Ovary (tissue), 9 donors: Measurements from ENCODE around the gene AFAP1L2. TPM values are rescaled to one million over a fixed set of nuclear protein-coding genes. Genes with fewer than 3 reads are reported as not detected.
"Not testable (repeated sequence)": the region's sequence is repeated elsewhere in the genome, so short reads cannot be mapped to it uniquely, and the experiment has no call there.

Source experiments
- DNase-seq, 5 donors: peaks; one replicate each; pipeline ENCODE4 v3.0.0-alpha.2; 2019 to 2020
- H3K27ac ChIP-seq, 2 donors: fragments of 200-600 bp; one replicate each; pipeline versions ENCODE4 v1.5.1 to v1.8.0; 2019 to 2022
- H3K27me3 ChIP-seq: fragments of 200-600 bp; one replicate; pipeline ENCODE4 v1.8.0; 2022
- H3K36me3 ChIP-seq: fragments of 200-600 bp; sonication (generic); one replicate; pipeline ENCODE4 v1.5.1; 2019
- H3K4me1 ChIP-seq: one replicate; pipeline ENCODE4 v1.8.1; 2013; ENCODE audit warnings: mild to moderate bottlenecking, moderate library complexity; ENCODE audit not compliant: insufficient read depth
- H3K4me3 ChIP-seq: fragments of 200-600 bp; sonication (generic); one replicate; pipeline ENCODE4 v1.5.1; 2017
- H3K9me3 ChIP-seq, 2 donors: fragments of 200-600 bp in 1 of 2; sonication (generic) in 1 of 2; one replicate each; pipeline versions ENCODE4 v1.5.1 to v1.8.1; 2013 to 2019; ENCODE audit warnings: mild to moderate bottlenecking in 1 of 2, moderate library complexity in 1 of 2
- CTCF ChIP-seq, 3 donors: fragments of 450-650 bp in 2 of 3; fragments of 200-600 bp in 1 of 3; IDR thresholded peaks; one replicate each; pipeline versions ENCODE4 v1.5.1 to v1.8.0; 2016 to 2022; ENCODE audit warnings: antibody characterized with exemption in 3 of 3, mild to moderate bottlenecking in 1 of 3
- EP300 ChIP-seq: sonication (generic); formaldehyde crosslinking; IDR thresholded peaks from one replicate; pipeline ENCODE4 v1.6.1; 2017; ENCODE audit warnings: antibody characterized with exemption
- POLR2A ChIP-seq: fragments of 450-650 bp; IDR thresholded peaks from one replicate; pipeline ENCODE4 v1.6.1; 2017; ENCODE audit warnings: antibody characterized with exemption, mild to moderate bottlenecking, moderate library complexity
- WGBS, 3 donors: extraction: QIAGEN DNeasy Blood & Tissue Kit in 1 of 3; methylation state at CpG; one replicate each; pipeline versions ENCODE4 v1.1.5 to v1.1.7; 2013 to 2017; 5-methylcytosine and 5-hydroxymethylcytosine counted together
- intact Hi-C, 4 donors: fragments of 100-400 bp; cut with DNase I; formaldehyde crosslinking; loops; one replicate each; pipeline versions ENCODE4 v1.11.0 to v1.15.1; 2022 to 2023
- polyA plus RNA-seq, 2 donors: library from polyadenylated mRNA; stranded (reverse); fragments of 200-250 nt in 1 of 2; fragments of 350-450 nt in 1 of 2; fragmentation: Illumina TruSeq in 1 of 2; extraction: RNeasy Lipid Tissue Mini Kit (QIAGEN cat#74804) in 1 of 2; gene quantifications; one replicate each; pipeline ENCODE4 v1.2.3, GENCODE V29; 2013 to 2014
- total RNA-seq, 7 donors: library from RNA; depleted of rRNA in 2 of 7; stranded (reverse); fragments of >200 nt in 2 of 7; fragmentation: NEBNext Ultra II Directional in 3 of 7; extraction: Animal tissue kit (Norgen Biotek cat#: 25700) in 3 of 7; gene quantifications; one replicate each; pipeline versions ENCODE4 v1.1.0 to v1.2.4, GENCODE V29; 2016 to 2023
- donor health status: DM: no; HTN: no; CAD: no; lungs with moderate emphysema.
- donor health status: DM: no; HTN: no; CAD: no.
- donor health status: Bipolar disorder and iron deficiency.
- donor health status: DM: yes; HTN: yes; CAD: no.
- donor health status: DM: no; HTN: no; CAD: no.
- donor health status: DM: yes; HTN: yes; CAD: no.

The AFAP1L2 gene
- total and polyA plus RNA-seq, 9 donors, result 9.8 to 53.7 (median 23.3) TPM

- H3K9me3 ChIP-seq, result no peaks in the 10 kb centered on the region
- H3K36me3 ChIP-seq, result no peaks in the 10 kb centered on the region
- TF ChIP-seq CTCF (IDR thresholded peaks at IDR 0.05) (no peak), EP300 (no peak), POLR2A (no peak)
- H3K27me3 ChIP-seq, result no peaks in the 10 kb centered on the region
- WGBS, 3 donors, result 31 to 46% (median 46%) methylated on average over 6 of the region's 6 CpGs
- no peak overlapping the region for H3K27ac ChIP-seq
- peaks cover 9% of the 10 kb centered on the region for H3K4me1 ChIP-seq
- DNase-seq, result no peak
- intact Hi-C loops, result no loop called here
- H3K4me3 ChIP-seq, result no peak overlapping the region
Observed at GRCh38 chr10:114334301-114334700, 70.0 kb downstream of the AFAP1L2 start.

- H3K4me3 ChIP-seq, H3K36me3 ChIP-seq, H3K27me3 ChIP-seq, DNase-seq, H3K9me3 ChIP-seq, intact Hi-C loops, H3K27ac ChIP-seq, H3K4me1 ChIP-seq: not testable (repeated sequence)
- WGBS, 3 donors, result 64 to 69% (median 67%) methylated on average over 5 of the region's 5 CpGs
Observed at GRCh38 chr10:114333441-114333840, 70.9 kb downstream of the AFAP1L2 start.

- no peak for DNase-seq
- 31 to 39% (median 34%) methylated on average over 14 of the region's 14 CpGs for WGBS, 3 donors
Observed at GRCh38 chr10:114332301-114333192, 71.8 kb downstream of the AFAP1L2 start.

DNA sequence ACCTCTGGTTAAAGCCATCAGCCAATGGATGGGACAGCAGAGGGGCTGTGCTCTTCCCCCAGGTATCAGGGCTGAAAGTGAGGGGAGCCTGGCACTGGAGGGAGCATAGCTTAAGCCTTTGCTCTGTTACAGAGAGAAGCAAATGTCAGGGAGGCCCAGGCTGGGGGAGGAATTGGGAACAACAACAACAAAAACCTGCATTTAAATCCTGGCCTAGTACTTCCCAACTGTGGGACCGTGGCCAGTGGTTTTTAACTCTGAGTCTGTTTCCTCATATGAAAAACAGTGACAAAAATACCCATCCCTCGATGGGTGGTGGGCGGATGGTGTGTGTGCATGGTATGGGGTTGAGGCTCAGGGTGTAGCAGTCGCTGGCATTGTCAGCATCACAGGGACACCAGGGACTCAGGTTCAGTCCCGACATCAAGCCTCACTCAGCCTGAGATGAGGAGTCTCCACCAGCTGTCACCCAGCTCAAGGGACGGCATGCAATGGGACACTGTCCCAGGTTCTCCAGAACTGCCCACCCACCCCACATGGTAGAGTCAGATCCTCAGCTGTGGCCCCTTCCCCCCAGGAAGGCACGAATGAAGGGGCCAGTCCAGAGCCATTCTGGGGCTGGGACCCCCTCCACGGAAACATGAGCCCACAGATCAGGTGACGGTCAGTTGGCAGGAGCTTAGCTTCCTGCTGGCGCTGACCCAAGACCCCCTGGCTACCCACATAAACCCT lies 74.5 kb downstream of the AFAP1L2 start:
- TF ChIP-seq EP300, result no peak
- TF ChIP-seq CTCF (IDR thresholded peaks at IDR 0.05), result no peak
- no peak for TF ChIP-seq POLR2A
- Histone ChIP-seq H3K27ac (no peak overlapping the region), H3K27me3 (no peaks in the 10 kb centered on the region), H3K36me3 (no peaks in the 10 kb centered on the region), H3K4me1 (peaks cover 9% of the 10 kb centered on the region), H3K9me3 (no peaks in the 10 kb centered on the region), H3K4me3 (no peak overlapping the region)
- no peak for DNase-seq
- WGBS, 3 donors, result 65 to 73% (median 66%) methylated on average over 10 of the region's 10 CpGs
- intact Hi-C loops, result no loop called here

More at GRCh38 chr10:114332301-114333192, 71.8 kb downstream of the AFAP1L2 start:
- Histone ChIP-seq H3K27ac (peak overlapping the region; percentile 20 to 67), H3K4me1 (peaks cover 9% of the 10 kb centered on the region), H3K9me3 (no peaks in the 10 kb centered on the region), H3K4me3 (no peak overlapping the region), H3K36me3 (no peaks in the 10 kb centered on the region), H3K27me3 (no peaks in the 10 kb centered on the region)
- intact Hi-C loops, result no loop called here
- TF ChIP-seq EP300, result no peak
- TF ChIP-seq CTCF (IDR thresholded peaks at IDR 0.05), result no peak
- no peak for TF ChIP-seq POLR2A

DNA sequence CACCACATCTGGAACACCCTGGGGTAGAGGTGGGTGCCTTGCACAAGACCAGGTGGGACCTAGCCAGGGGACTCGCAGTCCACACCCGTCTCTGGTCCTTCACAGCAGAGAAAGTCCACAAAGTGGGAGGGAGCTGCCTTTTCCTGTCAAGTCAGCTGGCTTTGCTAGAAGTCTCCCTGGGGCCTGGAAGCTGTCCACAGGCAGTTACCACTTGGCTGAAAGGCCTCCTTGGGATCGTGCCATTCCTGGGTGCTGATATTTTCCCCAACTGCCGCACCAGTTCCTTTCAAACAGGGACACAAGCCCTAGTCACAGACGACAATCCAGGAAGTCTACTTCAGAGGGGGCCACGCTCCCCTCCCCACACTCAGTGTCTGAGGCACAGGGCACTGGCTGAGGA lies 75.4 kb downstream of the AFAP1L2 start:
- 52 to 70% (median 68%) methylated on average over 6 of the region's 6 CpGs for WGBS, 3 donors
- intact Hi-C loops, result no loop called here
- DNase-seq, result no peak
- H3K4me1 ChIP-seq, result peaks cover 9% of the 10 kb centered on the region
- no peaks in the 10 kb centered on the region for H3K27me3 ChIP-seq
- no peaks in the 10 kb centered on the region for H3K36me3 ChIP-seq
- H3K4me3 ChIP-seq, result no peak overlapping the region
- H3K27ac ChIP-seq, result no peak overlapping the region
- H3K9me3 ChIP-seq, result no peaks in the 10 kb centered on the region
- TF ChIP-seq CTCF (IDR thresholded peaks at IDR 0.05) (no peak), EP300 (no peak), POLR2A (no peak)
